ENCODE measurements around the gene FAM3C. TPM values are rescaled to one million over a fixed set of nuclear protein-coding genes. Genes with fewer than 3 reads are reported as not detected.

Gene FAM3C
- total and polyA plus RNA-seq, 4 donors = 26.3 to 62.2 (median 37.6) TPM

- Histone ChIP-seq H3K9ac (ENCODE audit: insufficient read depth in 1 of 2, low read length in 2 of 2) (no peak overlapping the region), H3K9me3 (ENCODE audit: control insufficient read depth in 4 of 4, insufficient read depth in 3 of 4, low read length in 3 of 4) (peaks cover 0 to 3% (median 0%) of the 10 kb centered on the region in 4 donors), H3K27ac (ENCODE audit: low read depth in 1 of 2, low read length in 1 of 2) (no peak overlapping the region), H3K27me3 (ENCODE audit: control insufficient read depth in 3 of 3, insufficient read depth in 3 of 3, low read length in 2 of 3) (peaks cover 4 to 66% (median 61%) of the 10 kb centered on the region in 3 donors), H3K4me1 (ENCODE audit: control insufficient read depth in 5 of 5, insufficient read depth in 5 of 5, low read length in 5 of 5) (peaks cover 0 to 16% (median 0%) of the 10 kb centered on the region in 5 donors), H3K36me3 (ENCODE audit: control insufficient read depth in 4 of 4, insufficient read depth in 4 of 4, low read length in 4 of 4) (no peaks in the 10 kb centered on the region), H3K4me3 (no peak overlapping the region)
- ATAC-seq (ENCODE audit: insufficient read depth, low FRiP score) (no peak), DNase-seq (peak; percentile 36 to 40 (median 39))
- WGBS, 2 donors = 3% methylated on average over 52 of the region's 52 CpGs
- TF ChIP-seq CTCF (IDR thresholded peaks at IDR 0.05; ENCODE audit: control extremely low read depth, extremely low read depth) = no peak
Observed at GRCh38 chr7:121330053-121330833, 65.9 kb downstream of the FAM3C start.

GRCh38 chr7:121329191-121330052 lies 66.7 kb downstream of the FAM3C start:
- Histone ChIP-seq H3K36me3 (ENCODE audit: control insufficient read depth in 4 of 4, insufficient read depth in 4 of 4, low read length in 4 of 4) (no peaks in the 10 kb centered on the region), H3K9ac (ENCODE audit: insufficient read depth in 1 of 2, low read length in 2 of 2) (no peak overlapping the region), H3K27me3 (ENCODE audit: control insufficient read depth in 3 of 3, insufficient read depth in 3 of 3, low read length in 2 of 3) (peaks cover 4 to 57% (median 54%) of the 10 kb centered on the region in 3 donors), H3K27ac (ENCODE audit: low read depth in 1 of 2, low read length in 1 of 2) (no peak overlapping the region), H3K4me3 (no peak overlapping the region), H3K9me3 (ENCODE audit: control insufficient read depth in 4 of 4, insufficient read depth in 3 of 4, low read length in 3 of 4) (peaks cover 0 to 3% (median 0%) of the 10 kb centered on the region in 4 donors), H3K4me1 (ENCODE audit: control insufficient read depth in 5 of 5, insufficient read depth in 5 of 5, low read length in 5 of 5) (peaks cover 0 to 16% (median 0%) of the 10 kb centered on the region in 5 donors)
- TF ChIP-seq CTCF (IDR thresholded peaks at IDR 0.05; ENCODE audit: control extremely low read depth, extremely low read depth) = no peak
- ATAC-seq (ENCODE audit: insufficient read depth, low FRiP score) (no peak), DNase-seq (peak in 2 of 3 donors; percentile 21 to 22)
- 4 to 5% methylated on average over 46 to 47 of the region's 47 CpGs for WGBS, 2 donors

GRCh38 chr7:121328508-121329190 lies 67.5 kb downstream of the FAM3C start, which contains the start of gene WNT16:
TSS of gene WNT16 (plus strand) at chr7:121329000. CDS start at chr7:121329293, 293 bp downstream.
- WGBS, 2 donors = 20 to 27% methylated on average over 27 of the region's 27 CpGs
- Histone ChIP-seq H3K9me3 (ENCODE audit: control insufficient read depth in 4 of 4, insufficient read depth in 3 of 4, low read length in 3 of 4) (peaks cover 0 to 3% (median 0%) of the 10 kb centered on the region in 4 donors), H3K9ac (ENCODE audit: insufficient read depth in 1 of 2, low read length in 2 of 2) (no peak within 1 kb of the TSS), H3K4me1 (ENCODE audit: control insufficient read depth in 5 of 5, insufficient read depth in 5 of 5, low read length in 5 of 5) (peaks cover 0 to 17% (median 4%) of the 10 kb centered on the region in 5 donors), H3K36me3 (ENCODE audit: control insufficient read depth in 4 of 4, insufficient read depth in 4 of 4, low read length in 4 of 4) (no peaks in the 10 kb centered on the region), H3K27ac (ENCODE audit: low read depth in 1 of 2, low read length in 1 of 2) (no peak within 1 kb of the TSS), H3K4me3 (no peak within 1 kb of the TSS), H3K27me3 (ENCODE audit: control insufficient read depth in 3 of 3, insufficient read depth in 3 of 3, low read length in 2 of 3) (peaks cover 4 to 52% (median 51%) of the 10 kb centered on the region in 3 donors)
- DNase-seq (no peak), ATAC-seq (ENCODE audit: insufficient read depth, low FRiP score) (no peak)
- no peak for TF ChIP-seq CTCF (IDR thresholded peaks at IDR 0.05; ENCODE audit: control extremely low read depth, extremely low read depth)

Data from lung (tissue), 12 donors.